HEK293 (cell line): ENCODE results near the gene MMAB.

ENCODE experiments used
- CTCF ChIP-seq: fragments of 450-650 bp; formaldehyde crosslinking; IDR thresholded peaks from 2 replicates; pipeline ENCODE4 v1.5.1; 2016; ENCODE audit warnings: missing biosample characterization, missing genetic modification characterization
- ZNF530 ChIP-seq: fragments of 450-650 bp; formaldehyde crosslinking; IDR thresholded peaks from 2 replicates; pipeline ENCODE4 v1.5.1; 2016; ENCODE audit warnings: low read depth, missing biosample characterization, missing genetic modification characterization
- ZNF664 ChIP-seq: fragments of 450-650 bp; formaldehyde crosslinking; IDR thresholded peaks from 2 replicates; pipeline ENCODE4 v1.5.1; 2016; ENCODE audit warnings: missing biosample characterization, missing genetic modification characterization
- ZNF791 ChIP-seq: fragments of 450-650 bp; formaldehyde crosslinking; IDR thresholded peaks from 2 replicates; pipeline ENCODE4 v1.5.1; 2016; ENCODE audit warnings: missing biosample characterization, missing genetic modification characterization
- ZSCAN4 ChIP-seq: fragments of 450-650 bp; formaldehyde crosslinking; IDR thresholded peaks from 2 replicates; pipeline ENCODE4 v1.5.1; 2017; ENCODE audit warnings: missing biosample characterization, missing genetic modification characterization

- no peak for TF ChIP-seq CTCF
- TF ChIP-seq ZNF530, result no peak
- no peak for TF ChIP-seq ZNF791 (tag by site-specific recombination)
- no peak for TF ChIP-seq ZSCAN4
- TF ChIP-seq ZNF664 (tag by site-specific recombination), result no peak
Observed at GRCh38 chr12:109510196-109510595, 63.1 kb downstream of the MMAB start.
